SK-N-MC (cell line): ENCODE results near the gene HIP1.

Experiments
- EZH2 ChIP-seq: fragments of 200-600 bp; sonication (generic); IDR thresholded peaks from one replicate; pipeline ENCODE4 v1.6.1; 2017; ENCODE audit warnings: antibody characterized with exemption
- FOXP2 ChIP-seq: optimal IDR thresholded peaks from 2 replicates; pipeline ENCODE3; 2011; ENCODE audit warnings: mild to moderate bottlenecking, moderate library complexity; ENCODE audit not compliant: insufficient read depth; ENCODE audit errors: extremely low read length, control extremely low read depth
- POLR2AphosphoS5 ChIP-seq: IDR thresholded peaks from 2 replicates; pipeline ENCODE4 v1.6.1; 2012; ENCODE audit warnings: mild to moderate bottlenecking, low read depth, low read length, borderline replicate concordance

- no peak for TF ChIP-seq POLR2AphosphoS5
- TF ChIP-seq EZH2, result no peak
- no peak for TF ChIP-seq FOXP2
Measured at GRCh38 chr7:75652788-75653187, 86.0 kb downstream of the HIP1 start.
